Astrocyte (in vitro differentiated cells and primary cell): Measurements from ENCODE around the gene SPTLC2. TPM values are rescaled to one million over a fixed set of nuclear protein-coding genes. Genes with fewer than 3 reads are reported as not detected.

ENCODE experiments used
- DNase-seq: peaks from one replicate; pipeline ENCODE4 v3.0.0-alpha.2; 2010; ENCODE audit warnings: low read depth
- FAIRE-seq: peaks from 2 replicates; lab custom pipeline; 2011; peaks lifted over from hg19 to GRCh38; lab: Jason Lieb, UNC
- H2AFZ ChIP-seq: 2 replicates; pipeline ENCODE4 v1.6.0; 2012; ENCODE audit warnings: low read depth, low read length, inconsistent platforms
- H3K27ac ChIP-seq: 2 replicates; pipeline ENCODE4 v1.5.1; 2011; ENCODE audit warnings: low read depth, low read length, inconsistent platforms
- H3K27me3 ChIP-seq: 2 replicates; pipeline ENCODE4 v1.6.0; 2011; ENCODE audit warnings: low read length, inconsistent platforms; ENCODE audit not compliant: insufficient read depth
- H3K36me3 ChIP-seq: 2 replicates; pipeline ENCODE4 v1.5.1; 2011; ENCODE audit warnings: low read length, inconsistent platforms; ENCODE audit not compliant: insufficient read depth
- H3K4me1 ChIP-seq: 2 replicates; pipeline ENCODE4 v1.5.1; 2011; ENCODE audit warnings: low read length, inconsistent platforms; ENCODE audit not compliant: insufficient read depth
- H3K4me2 ChIP-seq: 2 replicates; pipeline ENCODE4 v1.6.0; 2012; ENCODE audit warnings: low read length, inconsistent platforms
- H3K4me3 ChIP-seq: 2 replicates; pipeline ENCODE4 v1.5.1; 2011; ENCODE audit warnings: low read depth, mild to moderate bottlenecking, low read length, inconsistent platforms; ENCODE audit not compliant: insufficient read depth
- H3K79me2 ChIP-seq: 2 replicates; pipeline ENCODE4 v1.6.0; 2012; ENCODE audit warnings: mild to moderate bottlenecking, low read length, inconsistent platforms; ENCODE audit not compliant: insufficient read depth
- H3K9ac ChIP-seq: 2 replicates; pipeline ENCODE4 v1.6.0; 2012; ENCODE audit warnings: mild to moderate bottlenecking, low read length, inconsistent platforms
- H3K9me3 ChIP-seq: 2 replicates; pipeline ENCODE4 v1.5.1; 2012; ENCODE audit warnings: low read depth, mild to moderate bottlenecking, low read length, inconsistent platforms; ENCODE audit not compliant: insufficient read depth
- H4K20me1 ChIP-seq: 2 replicates; pipeline ENCODE4 v1.6.0; 2012; ENCODE audit warnings: low read length, inconsistent platforms; ENCODE audit not compliant: insufficient read depth
- H3K27ac Mint-ChIP-seq: one replicate; pipeline ENCODE4 v1.8.0; 2021; ENCODE audit warnings: mild to moderate bottlenecking, mixed read lengths; ENCODE audit not compliant: unreplicated experiment
- H3K27me3 Mint-ChIP-seq: one replicate; pipeline ENCODE4 v1.8.0; 2021; ENCODE audit warnings: low read depth, mixed read lengths; ENCODE audit not compliant: unreplicated experiment
- H3K36me3 Mint-ChIP-seq: one replicate; pipeline ENCODE4 v1.8.0; 2021; ENCODE audit warnings: low read depth, mixed read lengths; ENCODE audit not compliant: unreplicated experiment
- H3K4me1 Mint-ChIP-seq: one replicate; pipeline ENCODE4 v1.8.0; 2021; ENCODE audit warnings: low read depth, mixed read lengths; ENCODE audit not compliant: unreplicated experiment
- H3K4me3 Mint-ChIP-seq: one replicate; pipeline ENCODE4 v1.8.0; 2021; ENCODE audit warnings: mild to moderate bottlenecking, moderate library complexity, mixed read lengths; ENCODE audit not compliant: unreplicated experiment
- H3K9me3 Mint-ChIP-seq: one replicate; pipeline ENCODE4 v1.8.0; 2021; ENCODE audit warnings: mild to moderate bottlenecking, mixed read lengths; ENCODE audit not compliant: unreplicated experiment
- CTCF ChIP-seq: IDR thresholded peaks from 2 replicates; pipeline ENCODE4 v1.5.1; 2011; ENCODE audit warnings: low read depth, mild to moderate bottlenecking, inconsistent platforms, low read length, moderate library complexity; ENCODE audit not compliant: insufficient read depth
- EZH2 ChIP-seq: IDR thresholded peaks from 2 replicates; pipeline ENCODE4 v1.6.1; 2012; ENCODE audit warnings: mild to moderate bottlenecking, low read length, inconsistent platforms; ENCODE audit not compliant: insufficient read depth
- total RNA-seq: library from RNA; stranded (reverse); gene quantifications from 2 replicates; pipeline ENCODE4 v1.2.1, GENCODE V29; 2021

Gene SPTLC2
- total RNA-seq, 1 donor from 2014 or later, result 51.2 TPM

- H3K27ac ChIP-seq, result no peak overlapping the region
- Mint-ChIP-seq H3K4me1 (peaks cover 8% of the 10 kb centered on the region), H3K27ac (peak overlapping the region; percentile 75), H3K9me3 (no peaks in the 10 kb centered on the region), H3K36me3 (peaks cover 2% of the 10 kb centered on the region), H3K27me3 (no peaks in the 10 kb centered on the region), H3K4me3 (peak overlapping the region; percentile 100)
- no peaks in the 10 kb centered on the region for H3K27me3 ChIP-seq
- FAIRE-seq, result no peak
- peak overlapping the region; percentile 89 for H3K4me3 ChIP-seq
- H3K9me3 ChIP-seq, result no peaks in the 10 kb centered on the region
- peaks cover 32% of the 10 kb centered on the region for H3K36me3 ChIP-seq
- peaks cover 55% of the 10 kb centered on the region for H4K20me1 ChIP-seq
- H3K4me1 ChIP-seq, result peaks cover 16% of the 10 kb centered on the region
- no peak overlapping the region for H2AFZ ChIP-seq
- peak; percentile 39 for DNase-seq
- H3K9ac ChIP-seq, result peak overlapping the region; percentile 94
- H3K79me2 ChIP-seq, result peaks cover 65% of the 10 kb centered on the region
- TF ChIP-seq CTCF (peak; percentile 72), EZH2 (no peak)
- H3K4me2 ChIP-seq, result peak overlapping the region; percentile 92
Observed at GRCh38 chr14:77459072-77459723, 157.2 kb downstream of the SPTLC2 start.

GRCh38 chr14:77458249-77458950 lies 158.0 kb downstream of the SPTLC2 start:
- Histone ChIP-seq H3K4me3 (peak overlapping the region; percentile 89), H2AFZ (peak overlapping the region; percentile 92), H3K79me2 (peaks cover 68% of the 10 kb centered on the region), H3K9ac (peak overlapping the region; percentile 94), H3K36me3 (peaks cover 26% of the 10 kb centered on the region), H3K27me3 (no peaks in the 10 kb centered on the region), H3K4me2 (peak overlapping the region; percentile 92), H3K27ac (peak overlapping the region; percentile 96), H4K20me1 (peaks cover 48% of the 10 kb centered on the region), H3K9me3 (no peaks in the 10 kb centered on the region), H3K4me1 (peaks cover 16% of the 10 kb centered on the region)
- peak overlapping the region; percentile 100 for H3K4me3 Mint-ChIP-seq
- peak overlapping the region; percentile 100 for H3K27ac Mint-ChIP-seq
- peaks cover 8% of the 10 kb centered on the region for H3K4me1 Mint-ChIP-seq
- TF ChIP-seq EZH2 (no peak), CTCF (no peak)
- H3K27me3 Mint-ChIP-seq, result no peaks in the 10 kb centered on the region
- FAIRE-seq (no peak), DNase-seq (peak; percentile 23)
- H3K9me3 Mint-ChIP-seq, result no peaks in the 10 kb centered on the region
- H3K36me3 Mint-ChIP-seq, result peaks cover 2% of the 10 kb centered on the region
